ENCODE measurements around the gene SDR9C7. TPM values are rescaled to one million over a fixed set of nuclear protein-coding genes. Genes with fewer than 3 reads are reported as not detected.
A peak's percentile ranks its signal among the peaks of the same experiment; 100 is the strongest.
"Not testable (repeated sequence)": the region's sequence is repeated elsewhere in the genome, so short reads cannot be mapped to it uniquely, and the experiment has no call there.

SDR9C7 gene
- polyA plus RNA-seq, 1 donor, result 0.32 TPM

DNA sequence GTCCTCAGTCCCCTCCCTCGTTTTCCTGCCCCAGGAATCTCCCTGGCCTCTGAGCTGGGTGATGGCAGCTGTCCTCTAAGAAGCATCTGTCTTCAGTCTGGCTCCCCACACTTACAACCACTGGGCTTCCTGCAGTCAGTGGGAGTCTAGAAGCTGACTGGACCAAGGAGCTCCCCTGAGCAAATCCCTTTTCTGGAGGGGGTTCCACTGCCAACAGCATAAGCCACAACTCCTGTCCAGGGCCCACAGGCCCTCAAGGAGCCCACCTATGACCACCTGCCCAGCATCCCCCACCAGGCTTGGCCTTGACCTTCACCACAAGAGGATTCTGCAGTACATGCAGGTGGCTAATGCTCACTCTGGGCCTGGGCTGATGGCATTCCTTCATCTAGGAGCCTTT lies 19.1 kb upstream of the SDR9C7 start:
- no peak for DNase-seq

GRCh38 chr12:56951582-56952339 lies 17.6 kb upstream of the SDR9C7 start:
- no peak for DNase-seq

- DNase-seq, result no peak
Observed at GRCh38 chr12:56948881-56949280, 14.7 kb upstream of the SDR9C7 start.

- no peak for DNase-seq
Observed at GRCh38 chr12:56948457-56948777, 14.2 kb upstream of the SDR9C7 start.

- DNase-seq, result no peak
Observed at GRCh38 chr12:56947633-56948456, 13.6 kb upstream of the SDR9C7 start.

- DNase-seq, result no peak
Observed at GRCh38 chr12:56943878-56944277, 9.7 kb upstream of the SDR9C7 start.

DNA sequence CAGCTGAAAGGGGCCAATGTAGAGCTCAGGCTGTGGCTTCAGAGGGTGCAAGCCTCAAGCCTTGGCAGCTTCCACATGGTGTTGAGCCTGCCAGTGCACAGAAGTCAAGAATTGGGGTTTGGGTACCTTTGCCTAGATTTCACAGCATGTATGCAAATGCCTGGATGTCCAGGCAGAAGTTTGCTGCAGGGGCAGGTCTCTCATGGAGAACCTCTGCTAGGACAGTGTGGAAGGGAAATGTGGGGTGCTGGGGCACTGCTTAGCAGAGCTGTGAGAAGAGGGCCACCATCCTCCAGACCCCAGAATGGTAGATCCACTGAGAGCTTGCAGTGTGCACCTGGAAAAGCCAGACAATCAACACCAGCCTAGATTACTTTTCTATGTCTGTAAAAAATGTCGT lies 9.2 kb upstream of the SDR9C7 start:
- DNase-seq, result not testable (repeated sequence)

- no peak for DNase-seq
Observed at GRCh38 chr12:56941299-56942017, 7.2 kb upstream of the SDR9C7 start.

- not testable (repeated sequence) for DNase-seq
Observed at GRCh38 chr12:56940942-56941298, 6.7 kb upstream of the SDR9C7 start.

DNA sequence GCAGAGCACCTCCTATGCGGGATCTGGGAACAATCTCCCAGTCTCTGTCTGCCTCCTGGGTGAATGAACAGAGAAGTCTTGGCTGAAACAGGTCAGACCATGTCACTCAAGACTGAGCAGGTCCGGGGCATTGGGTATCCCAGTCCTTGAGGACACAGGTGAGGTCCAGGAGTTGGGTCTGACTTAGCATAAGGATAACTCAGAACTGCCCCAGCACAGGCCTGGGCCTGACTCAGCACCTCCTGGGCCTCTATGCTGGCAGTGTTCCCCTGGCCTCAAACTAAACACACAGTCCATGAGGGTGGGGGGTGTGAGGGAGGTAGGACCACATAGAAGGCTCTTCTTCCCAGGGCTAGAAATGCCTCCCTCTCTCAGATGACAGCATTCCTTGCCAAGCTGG lies 1.5 kb upstream of the SDR9C7 start:
- no peak for DNase-seq

DNA sequence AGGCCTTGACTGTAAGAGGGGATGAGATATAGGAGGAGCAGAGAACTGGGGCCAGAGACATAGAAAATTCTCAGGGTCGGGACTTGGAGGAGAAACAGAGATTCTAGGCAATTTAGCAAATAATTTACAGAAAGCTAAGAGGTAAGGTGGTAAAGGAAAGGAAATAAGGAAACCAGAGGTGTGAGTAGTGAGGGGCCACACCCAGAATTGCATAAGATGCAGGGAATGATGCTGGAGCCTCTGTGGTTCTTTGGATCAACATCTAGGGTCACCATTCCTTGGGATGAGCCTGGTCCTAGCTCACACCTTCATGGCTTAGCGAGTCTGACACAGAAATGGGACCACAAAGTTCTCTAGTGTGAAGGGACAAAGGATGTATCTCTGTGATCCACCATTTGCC lies 949 bp upstream of the SDR9C7 start:
- DNase-seq, result no peak

- DNase-seq, result no peak
Observed at GRCh38 chr12:56932867-56933266, 1.3 kb downstream of the SDR9C7 start.

GRCh38 chr12:56932146-56932545 lies 2.1 kb downstream of the SDR9C7 start:
- no peak for DNase-seq

GRCh38 chr12:56931474-56931978 lies 2.7 kb downstream of the SDR9C7 start:
- DNase-seq, result peak; percentile 71

- no peak for DNase-seq
Observed at GRCh38 chr12:56930241-56930640, 4.0 kb downstream of the SDR9C7 start.

- DNase-seq, result no peak
Observed at GRCh38 chr12:56929780-56930179, 4.4 kb downstream of the SDR9C7 start.

DNA sequence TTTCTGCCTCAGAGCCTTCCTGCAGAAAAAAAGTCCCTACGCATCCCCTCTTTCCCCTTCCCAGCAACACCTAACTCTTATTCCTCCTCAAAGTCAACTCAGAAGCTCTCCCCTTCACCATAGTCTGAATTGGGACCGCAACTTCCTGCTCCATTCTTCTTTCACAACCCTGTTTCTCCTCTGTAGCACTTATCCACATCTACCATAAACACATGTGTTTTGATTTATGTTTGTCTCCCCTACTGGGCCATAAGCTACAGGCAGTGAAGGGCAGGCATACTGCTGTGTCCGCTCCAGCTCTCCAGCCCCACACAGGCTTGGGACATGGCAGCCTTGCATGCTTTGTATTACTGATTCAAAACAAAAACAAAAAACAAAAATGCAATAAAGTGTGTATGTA lies 5.9 kb downstream of the SDR9C7 start:
- DNase-seq, result no peak

- no peak for DNase-seq
Observed at GRCh38 chr12:56927281-56927680, 6.9 kb downstream of the SDR9C7 start.

DNA sequence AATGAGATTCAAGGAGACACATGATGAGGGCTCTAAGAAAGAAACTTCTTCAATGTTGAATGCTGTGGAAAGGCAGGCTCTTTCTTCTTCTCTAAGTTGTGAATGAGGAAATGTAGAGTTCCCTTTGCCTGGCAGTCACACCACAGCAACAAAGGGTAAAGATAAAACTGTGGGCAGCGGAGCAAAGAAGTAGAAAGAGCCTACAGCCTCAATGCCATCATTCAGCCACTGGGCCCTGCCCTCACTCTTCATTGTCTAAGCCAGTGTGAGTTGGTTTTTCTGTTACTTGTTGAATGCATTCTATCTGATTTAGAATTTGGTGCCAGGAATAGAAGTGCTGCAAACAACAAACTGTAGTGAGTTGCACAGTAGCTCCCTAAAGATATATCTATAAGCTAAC lies 12.2 kb downstream of the SDR9C7 start:
- no peak for DNase-seq

- DNase-seq, result no peak
Observed at GRCh38 chr12:56921346-56921745, 12.9 kb downstream of the SDR9C7 start.

GRCh38 chr12:56918139-56918538 lies 16.1 kb downstream of the SDR9C7 start:
- DNase-seq, result not testable (repeated sequence)

DNA sequence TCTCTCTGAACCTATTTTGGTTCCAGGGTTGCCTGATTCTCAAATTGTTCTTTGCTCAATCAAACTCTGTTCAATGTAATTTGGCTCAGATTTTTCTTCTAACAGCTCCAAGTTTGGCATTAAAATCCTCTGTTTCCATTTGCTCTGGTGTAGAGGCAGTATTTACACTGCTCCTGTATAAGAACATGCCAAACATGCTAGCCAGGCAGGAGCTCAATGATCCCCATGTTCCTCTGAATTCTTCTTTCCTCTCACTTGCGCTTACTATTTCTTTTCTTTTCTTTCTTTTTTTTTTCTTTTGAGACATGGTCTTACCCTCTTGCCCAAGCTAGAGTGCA lies 17.2 kb downstream of the SDR9C7 start:
- no peak for DNase-seq

All from left kidney (tissue), 2 donors.